Vagina (tissue), 2 donors: ENCODE measurements around the gene OR6C76.
"Not testable (repeated sequence)": the region's sequence is repeated elsewhere in the genome, so short reads cannot be mapped to it uniquely, and the experiment has no call there.

ENCODE experiments used
- CTCF ChIP-seq, 3 experiments: fragments of 450-650 bp in 2 of 3; fragments of 200-600 bp in 1 of 3; sonication (generic) in 1 of 3; IDR thresholded peaks; one replicate each; pipeline ENCODE4 v1.5.1; 2017 to 2019; ENCODE audit warnings: antibody characterized with exemption in 3 of 3, mild to moderate bottlenecking in 2 of 3, moderate library complexity in 2 of 3
- POLR2A ChIP-seq, 2 donors: fragments of 450-650 bp; IDR thresholded peaks; one replicate each; pipeline ENCODE4 v1.6.1; 2017; ENCODE audit warnings: antibody characterized with exemption in 2 of 2, mild to moderate bottlenecking in 2 of 2, moderate library complexity in 2 of 2

GRCh38 chr12:55412138-55412537 lies 13.9 kb upstream of the OR6C76 start:
- TF ChIP-seq CTCF, POLR2A (IDR thresholded peaks at IDR 0.05): not testable (repeated sequence)
